GM21717 (cell line): ENCODE data around the gene FAIM2.

Experiments
- ATAC-seq: cut with Tn5 transposase; IDR thresholded peaks from one replicate; pipeline ENCODE4 v1.9.1; 2021; ENCODE audit warnings: mild to moderate bottlenecking, moderate library complexity; ENCODE audit not compliant: unreplicated experiment

The FAIM2 gene

DNA sequence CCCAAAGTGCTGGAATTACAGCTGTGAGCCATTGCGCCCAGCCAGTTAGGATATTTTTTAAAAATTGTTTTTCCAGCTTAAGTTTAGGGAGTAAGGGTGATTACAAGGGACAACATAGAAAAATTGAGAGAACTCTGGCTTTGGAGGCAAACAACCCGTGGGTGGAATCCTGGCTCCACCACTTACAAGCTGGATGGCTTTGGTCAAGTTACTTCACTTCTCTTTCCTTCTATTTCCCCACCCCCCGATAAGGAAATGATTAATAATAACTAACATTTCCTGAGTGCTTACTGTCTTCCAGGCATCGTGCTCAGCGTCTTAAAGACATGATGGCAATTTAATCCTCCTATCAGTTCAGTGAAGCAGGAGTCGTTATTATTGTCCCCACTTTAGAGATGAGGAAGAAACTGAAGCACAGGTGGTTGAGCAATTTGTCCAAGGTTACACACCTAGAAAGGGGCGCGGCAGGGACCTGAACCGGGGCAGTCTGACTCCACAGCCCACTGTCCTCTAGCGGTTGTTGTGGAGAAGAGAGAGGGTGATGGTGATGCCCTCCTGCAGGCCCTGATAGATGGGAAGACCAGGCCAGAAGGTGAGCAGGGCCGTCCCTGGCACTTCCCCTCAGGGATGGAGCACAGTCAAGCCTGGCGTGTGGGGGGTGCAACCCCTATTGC is 16.7 kb upstream of the FAIM2 start:
- no peak for ATAC-seq

- no peak for ATAC-seq
Measured at GRCh38 chr12:49917788-49918173, 14.1 kb upstream of the FAIM2 start.

DNA sequence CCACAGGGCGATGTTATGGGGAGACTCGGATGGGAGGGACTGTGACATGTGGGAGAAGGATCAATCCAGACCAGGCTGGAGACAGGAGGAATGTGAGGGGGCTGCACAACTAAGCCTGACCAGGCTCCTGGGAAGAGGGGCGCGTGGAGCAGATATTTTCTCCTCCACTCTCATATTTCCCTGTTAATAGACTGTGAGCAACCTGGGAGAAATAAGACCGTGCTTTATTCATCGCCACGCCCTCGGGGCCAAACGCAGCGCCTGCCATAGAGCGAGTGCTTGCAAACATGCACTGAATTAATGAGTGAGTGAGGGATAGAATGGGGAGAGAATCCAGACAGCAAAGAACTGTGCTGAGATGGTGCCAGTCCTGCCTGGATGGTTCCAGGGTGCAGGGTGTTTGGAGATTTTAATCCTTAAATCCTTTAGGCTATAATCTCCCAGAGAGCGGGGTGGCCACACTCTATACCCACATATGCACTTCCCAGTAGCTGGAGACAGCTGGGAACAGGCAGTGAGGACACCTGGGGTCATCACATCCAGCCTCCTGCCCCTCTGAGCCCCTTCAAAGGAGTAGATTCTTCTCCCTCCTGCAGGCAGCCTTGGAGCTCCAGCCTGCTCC is 13.6 kb upstream of the FAIM2 start:
- ATAC-seq, result no peak

- ATAC-seq, result no peak
Measured at GRCh38 chr12:49916129-49916919, 12.6 kb upstream of the FAIM2 start.

DNA sequence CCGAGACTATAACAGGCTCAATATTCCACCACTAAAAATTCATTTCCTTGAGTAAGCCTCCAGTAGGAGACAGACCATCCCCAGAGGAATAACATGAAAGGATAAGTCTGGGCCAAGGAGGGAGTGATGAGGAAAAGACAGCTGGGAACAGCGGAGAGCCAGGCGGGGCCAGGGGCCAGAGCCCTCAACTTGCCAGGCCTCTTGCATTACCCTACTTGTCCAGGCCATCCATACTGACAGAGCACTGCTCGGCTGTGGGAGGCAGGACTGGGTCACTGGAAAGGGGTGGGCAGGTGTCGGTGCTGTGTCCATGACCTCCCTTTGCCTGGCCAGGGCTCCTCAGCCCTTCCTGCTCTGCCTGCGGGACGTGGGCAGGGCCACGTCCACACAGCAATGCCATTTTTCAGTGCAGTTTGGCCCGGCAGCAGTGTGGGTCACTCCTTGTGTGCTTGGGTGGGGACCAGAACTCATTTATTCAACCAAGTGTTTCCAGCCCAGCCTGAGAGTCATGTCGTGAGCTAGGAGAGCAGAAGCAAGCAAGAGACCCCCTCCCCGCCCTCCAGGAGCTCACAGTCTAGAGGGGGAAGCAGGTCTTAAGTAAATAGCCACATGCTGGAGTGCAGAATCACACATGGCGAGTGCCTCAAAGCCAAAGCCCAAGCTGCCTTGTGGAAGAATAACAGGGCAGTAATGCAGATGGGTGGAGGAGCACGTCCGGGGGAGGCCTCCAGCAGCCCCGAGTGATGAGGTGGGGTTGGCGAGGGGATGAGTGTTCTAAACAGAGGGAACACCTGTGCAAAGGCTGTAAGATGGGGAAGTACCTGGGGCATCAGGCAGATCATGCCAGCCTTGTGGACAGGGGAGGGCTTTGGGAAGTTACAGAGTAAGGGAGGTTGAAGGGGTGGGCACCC is 8.9 kb upstream of the FAIM2 start:
- no peak for ATAC-seq

DNA sequence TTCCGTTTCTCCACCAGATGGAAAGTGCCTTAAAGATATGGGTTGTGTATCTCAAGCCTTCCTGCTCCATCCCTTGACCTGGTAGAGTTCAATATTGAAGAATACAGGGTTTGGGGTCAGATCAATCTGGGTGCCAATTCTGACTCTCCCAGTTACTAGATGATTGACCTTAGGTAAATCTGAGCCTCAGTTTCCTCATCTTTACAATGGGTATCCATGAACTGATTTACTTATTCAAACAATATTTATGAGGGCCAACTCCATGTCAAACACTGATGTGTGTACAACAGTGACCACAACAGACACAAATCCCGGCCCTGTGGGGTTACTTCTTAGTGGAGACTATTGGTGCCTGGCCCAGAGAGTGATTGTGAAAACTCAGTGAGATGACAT is 7.5 kb upstream of the FAIM2 start:
- ATAC-seq, result no peak

- no peak for ATAC-seq
Measured at GRCh38 chr12:49910331-49911212, 6.9 kb upstream of the FAIM2 start.

- no peak for ATAC-seq
Measured at GRCh38 chr12:49909826-49910225, 6.1 kb upstream of the FAIM2 start.

DNA sequence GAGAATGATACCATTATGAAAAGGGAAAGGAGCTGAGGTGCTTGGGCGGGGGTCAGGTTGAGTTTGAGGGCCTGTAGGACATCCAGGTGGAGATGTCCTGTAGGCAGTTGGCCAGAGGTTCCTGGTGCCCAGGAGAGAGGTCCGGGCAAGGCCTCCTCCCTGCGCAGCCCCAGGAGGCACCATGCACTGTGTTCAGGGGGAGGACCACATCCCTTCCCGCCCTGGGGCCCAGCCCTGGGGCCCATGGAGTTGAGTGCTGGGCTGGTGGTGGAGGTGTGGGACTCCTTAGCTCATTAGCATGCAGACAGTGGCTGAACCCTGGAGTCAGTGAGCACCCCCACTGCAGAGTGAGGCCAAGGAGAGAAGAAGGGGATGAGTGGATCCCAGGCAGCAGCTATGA is 5.7 kb upstream of the FAIM2 start:
- ATAC-seq, result no peak

DNA sequence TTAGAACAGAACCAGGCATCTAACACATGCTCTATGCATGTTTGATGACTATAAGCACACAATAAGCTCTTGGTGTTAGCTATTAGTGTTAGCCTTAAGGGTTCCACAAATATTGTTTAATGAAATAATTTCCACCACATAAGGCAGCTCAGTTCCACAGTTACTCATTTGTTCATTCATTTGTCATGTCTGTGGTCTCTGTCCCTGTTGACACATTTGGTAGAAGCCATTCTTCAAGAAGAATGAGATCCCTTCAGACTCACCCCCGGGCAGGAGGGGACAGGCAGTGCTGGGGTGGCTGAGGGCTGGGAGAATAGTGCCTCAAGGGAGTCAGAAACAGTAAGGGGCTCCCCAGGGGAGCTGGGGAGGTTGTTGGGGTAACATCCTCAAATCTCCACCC is 3.7 kb upstream of the FAIM2 start:
- no peak for ATAC-seq

GRCh38 chr12:49905718-49906314 is 2.1 kb upstream of the FAIM2 start:
- ATAC-seq, result no peak

- no peak for ATAC-seq
Measured at GRCh38 chr12:49904601-49905000, 901 bp upstream of the FAIM2 start.

DNA sequence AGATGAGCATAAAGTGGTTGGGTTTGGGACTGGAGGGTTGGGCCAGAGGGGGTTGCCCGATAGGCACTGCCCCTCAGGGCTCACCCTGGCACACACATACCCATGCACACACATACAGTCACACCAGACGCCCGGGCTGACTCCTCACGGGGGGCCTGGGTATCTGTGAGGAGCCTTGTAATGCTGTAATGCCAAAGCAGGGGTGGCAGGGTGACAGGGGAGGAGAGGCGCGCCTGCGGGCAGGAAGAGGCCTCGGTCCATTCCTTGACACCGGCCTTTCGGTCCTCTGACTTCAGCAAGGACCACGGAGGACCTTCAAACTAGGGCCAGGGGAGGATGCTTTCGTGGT is 375 bp downstream of the FAIM2 start:
- ATAC-seq, result no peak

- ATAC-seq, result no peak
Measured at GRCh38 chr12:49902399-49903350, 1.0 kb downstream of the FAIM2 start.

DNA sequence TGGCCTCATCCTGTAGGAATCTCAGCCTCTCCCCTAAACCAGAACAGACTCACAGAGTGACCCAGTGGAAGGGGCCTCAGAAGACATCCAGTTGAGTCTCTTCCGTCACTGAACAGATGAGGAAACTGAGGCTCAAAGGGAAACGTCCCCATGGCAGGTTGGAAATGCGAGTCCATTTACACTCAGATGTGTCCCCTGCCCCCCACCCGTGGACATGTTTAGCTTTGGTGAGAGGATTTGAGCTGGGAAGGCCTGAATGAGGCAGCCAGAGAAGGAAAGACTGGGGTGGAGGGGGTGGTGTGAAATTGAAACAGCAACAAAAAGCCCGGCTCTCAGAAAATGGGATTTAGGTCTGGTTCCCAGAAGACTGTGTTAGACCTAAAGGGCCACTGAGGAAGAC is 1.7 kb downstream of the FAIM2 start:
- no peak for ATAC-seq

DNA sequence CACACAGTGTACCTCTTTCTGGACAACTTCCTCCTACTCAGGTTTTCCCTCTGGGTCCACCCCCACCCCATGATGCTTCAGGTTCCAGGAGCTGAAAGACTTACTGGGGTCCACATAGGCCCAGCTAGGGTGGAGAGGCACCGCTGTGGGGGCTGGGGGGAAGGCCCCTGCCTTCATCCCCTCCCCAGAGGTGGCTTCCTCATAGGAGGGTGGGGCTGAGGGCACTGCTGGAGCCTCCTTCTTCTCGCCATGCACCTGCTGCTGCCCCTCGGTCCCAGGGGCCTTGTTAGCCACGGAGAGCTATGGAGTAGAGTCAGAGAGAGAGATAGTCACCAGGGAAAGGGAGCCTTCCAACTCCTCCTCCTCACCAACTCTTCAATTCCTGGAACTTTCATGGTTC is 2.7 kb downstream of the FAIM2 start:
- no peak for ATAC-seq

DNA sequence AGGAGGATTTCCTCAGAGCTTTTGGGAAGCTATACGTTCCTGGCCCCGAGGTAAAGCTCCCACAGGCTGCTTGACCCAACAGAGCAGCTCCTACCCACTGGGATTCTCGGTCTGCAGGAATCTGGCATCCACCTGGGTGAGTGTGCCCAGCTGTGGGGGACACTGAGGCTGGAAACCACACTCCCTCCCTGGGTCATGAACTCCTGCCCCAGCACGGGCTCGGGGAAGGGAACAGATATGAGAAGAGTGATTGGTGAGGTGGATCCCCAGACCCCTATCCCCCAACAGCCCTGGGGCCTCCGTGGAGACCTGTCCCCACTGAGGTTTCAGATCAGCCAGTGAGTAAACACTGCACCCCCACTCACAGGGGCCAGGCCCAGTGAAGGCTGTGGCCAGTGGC is 3.3 kb downstream of the FAIM2 start:
- ATAC-seq, result no peak

DNA sequence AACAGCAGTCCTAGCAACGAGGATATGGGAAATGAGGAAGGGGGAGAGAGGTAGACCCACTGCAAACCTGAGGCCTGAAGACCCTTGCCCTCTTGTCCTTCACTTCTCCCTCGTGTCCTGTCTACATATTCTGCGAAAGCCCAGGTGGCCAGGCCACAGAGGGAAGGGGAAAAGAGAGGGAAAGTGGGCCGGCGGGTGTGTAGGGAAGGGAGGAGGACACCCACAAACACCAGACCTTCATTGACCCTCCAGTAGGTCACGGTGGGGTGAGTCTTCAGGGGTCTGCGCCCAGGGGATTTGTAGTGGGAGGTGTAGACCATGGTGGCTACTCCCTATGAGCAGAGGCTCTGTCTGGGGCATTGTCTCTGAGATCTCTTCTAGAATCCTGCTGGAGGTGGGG is 3.8 kb downstream of the FAIM2 start:
- no peak for ATAC-seq
